Tibial artery (tissue), 4 donors: ENCODE measurements around the gene CEP104.

ENCODE experiments used
- DNase-seq, 2 donors: peaks; one replicate each; pipeline ENCODE4 v3.0.0-alpha.2; 2019
- H3K27ac ChIP-seq, 2 donors: fragments of 200-600 bp; sonication (generic) in 1 of 2; 1 replicate in 1 of 2; 2 replicates in 1 of 2; pipeline ENCODE4 v1.5.1; 2018 to 2019; ENCODE audit warnings: mild to moderate bottlenecking in 1 of 2
- H3K27me3 ChIP-seq, 2 donors: fragments of 200-600 bp; sonication (generic) in 1 of 2; one replicate each; pipeline versions ENCODE4 v1.5.1 to v1.6.0; 2016 to 2019
- H3K36me3 ChIP-seq, 3 donors: fragments of 200-600 bp; sonication (generic) in 2 of 3; one replicate each; pipeline ENCODE4 v1.5.1; 2016 to 2019; ENCODE audit warnings: mild to moderate bottlenecking in 2 of 3
- H3K4me1 ChIP-seq, 4 donors: fragments of 200-600 bp; sonication (generic) in 2 of 4; 1 replicate in 3 of 4; 2 replicates in 1 of 4; pipeline ENCODE4 v1.5.1; 2016 to 2019
- H3K4me3 ChIP-seq, 2 donors: fragments of 200-600 bp; sonication (generic) in 1 of 2; 1 replicate in 1 of 2; 2 replicates in 1 of 2; pipeline ENCODE4 v1.5.1; 2018 to 2019; ENCODE audit warnings: mild to moderate bottlenecking in 2 of 2
- H3K9me3 ChIP-seq, 3 donors: fragments of 200-600 bp; sonication (generic) in 1 of 3; one replicate each; pipeline ENCODE4 v1.5.1; 2016 to 2019
- CTCF ChIP-seq, 2 experiments: fragments of 200-600 bp in 1 of 2; fragments of 450-650 bp in 1 of 2; IDR thresholded peaks; one replicate each; pipeline ENCODE4 v1.5.1; 2017 to 2019; ENCODE audit warnings: antibody characterized with exemption in 2 of 2, mild to moderate bottlenecking in 1 of 2, moderate library complexity in 1 of 2
- intact Hi-C: fragments of 100-400 bp; cut with DNase I; formaldehyde crosslinking; loops from one replicate; pipeline ENCODE4 v1.15.0; 2023; ENCODE audit warnings: low total_unique reads

CEP104 gene

GRCh38 chr1:3872546-3872945 is 15.5 kb upstream of the CEP104 start:
- Histone ChIP-seq H3K4me3 (no peak overlapping the region), H3K4me1 (no peaks in the 10 kb centered on the region), H3K9me3 (no peaks in the 10 kb centered on the region), H3K27me3 (no peaks in the 10 kb centered on the region), H3K36me3 (peaks cover 64 to 99% (median 84%) of the 10 kb centered on the region in 3 donors), H3K27ac (no peak overlapping the region)
- no peak for TF ChIP-seq CTCF (IDR thresholded peaks at IDR 0.05)
- DNase-seq = no peak
- intact Hi-C loops = no loop called here

GRCh38 chr1:3871451-3871805 is 14.4 kb upstream of the CEP104 start:
- no peak for TF ChIP-seq CTCF (IDR thresholded peaks at IDR 0.05)
- H3K36me3 ChIP-seq = peaks cover 60 to 99% (median 79%) of the 10 kb centered on the region in 3 donors
- no peaks in the 10 kb centered on the region for H3K9me3 ChIP-seq
- H3K27ac ChIP-seq = no peak overlapping the region
- no peak for DNase-seq
- H3K27me3 ChIP-seq = no peaks in the 10 kb centered on the region
- intact Hi-C loops = no loop called here
- no peaks in the 10 kb centered on the region for H3K4me1 ChIP-seq
- H3K4me3 ChIP-seq = no peak overlapping the region

- Histone ChIP-seq H3K4me3 (no peak overlapping the region), H3K27me3 (no peaks in the 10 kb centered on the region), H3K27ac (no peak overlapping the region), H3K4me1 (no peaks in the 10 kb centered on the region), H3K36me3 (peaks cover 44 to 94% (median 72%) of the 10 kb centered on the region in 3 donors), H3K9me3 (no peaks in the 10 kb centered on the region)
- no peak for DNase-seq
- intact Hi-C loops = no loop called here
- TF ChIP-seq CTCF (IDR thresholded peaks at IDR 0.05) = no peak
Measured at GRCh38 chr1:3869751-3870301, 12.8 kb upstream of the CEP104 start.

- Histone ChIP-seq H3K4me3 (no peak overlapping the region), H3K27ac (no peak overlapping the region), H3K9me3 (no peaks in the 10 kb centered on the region), H3K27me3 (no peaks in the 10 kb centered on the region), H3K36me3 (peaks cover 35 to 83% (median 63%) of the 10 kb centered on the region in 3 donors), H3K4me1 (no peaks in the 10 kb centered on the region)
- no peak for DNase-seq
- intact Hi-C loops = no loop called here
- TF ChIP-seq CTCF (IDR thresholded peaks at IDR 0.05) = no peak
Measured at GRCh38 chr1:3868464-3869006, 11.5 kb upstream of the CEP104 start.

GRCh38 chr1:3865606-3866160 is 8.7 kb upstream of the CEP104 start:
- no peak for TF ChIP-seq CTCF (IDR thresholded peaks at IDR 0.05)
- no peaks in the 10 kb centered on the region for H3K4me1 ChIP-seq
- H3K27ac ChIP-seq = no peak overlapping the region
- no peaks in the 10 kb centered on the region for H3K9me3 ChIP-seq
- intact Hi-C loops = no loop called here
- H3K36me3 ChIP-seq = peaks cover 20 to 60% (median 36%) of the 10 kb centered on the region in 3 donors
- H3K4me3 ChIP-seq = no peak overlapping the region
- H3K27me3 ChIP-seq = no peaks in the 10 kb centered on the region
- no peak for DNase-seq
